ENCODE measurements around the gene HEATR5A. TPM values are rescaled to one million over a fixed set of nuclear protein-coding genes. Genes with fewer than 3 reads are reported as not detected.
"Not testable (repeated sequence)": the region's sequence is repeated elsewhere in the genome, so short reads cannot be mapped to it uniquely, and the experiment has no call there.

Gene HEATR5A
- total RNA-seq, 4 donors from 2014 or later = 24.3 to 134 (median 34.9) TPM

GRCh38 chr14:31341280-31341679 is 79.1 kb downstream of the HEATR5A start:
- no peak for TF ChIP-seq CTCF (IDR thresholded peaks at IDR 0.05)
- TF ChIP-seq POLR2A (IDR thresholded peaks at IDR 0.05) = no peak
- DNase-seq = no peak

GRCh38 chr14:31340297-31341063 is 79.9 kb downstream of the HEATR5A start:
- H3K9me3 ChIP-seq = no peaks in the 10 kb centered on the region
- no peaks in the 10 kb centered on the region for H3K27me3 ChIP-seq
- peaks cover 0 to 33% (median 0%) of the 10 kb centered on the region in 3 donors for H3K36me3 ChIP-seq
- H3K4me1 ChIP-seq = no peaks in the 10 kb centered on the region
- H3K27ac ChIP-seq = no peak overlapping the region
- H3K4me3 ChIP-seq = no peak overlapping the region
- no peak for TF ChIP-seq POLR2A (IDR thresholded peaks at IDR 0.05)
- TF ChIP-seq CTCF (IDR thresholded peaks at IDR 0.05) = no peak
- DNase-seq = no peak

More at GRCh38 chr14:31341280-31341679, 79.1 kb downstream of the HEATR5A start:
- no peaks in the 10 kb centered on the region for H3K27me3 ChIP-seq
- no peaks in the 10 kb centered on the region for H3K9me3 ChIP-seq
- H3K4me3 ChIP-seq = no peak overlapping the region
- H3K4me1 ChIP-seq = no peaks in the 10 kb centered on the region
- H3K27ac ChIP-seq = no peak overlapping the region
- peaks cover 0 to 41% (median 0%) of the 10 kb centered on the region in 3 donors for H3K36me3 ChIP-seq

GRCh38 chr14:31339743-31340142 is 80.6 kb downstream of the HEATR5A start:
- no peak overlapping the region for H3K4me3 ChIP-seq

GRCh38 chr14:31337331-31337730 is 83.0 kb downstream of the HEATR5A start:
- no peak for DNase-seq
- H3K27ac ChIP-seq = no peak overlapping the region
- no peaks in the 10 kb centered on the region for H3K27me3 ChIP-seq
- no peaks in the 10 kb centered on the region for H3K9me3 ChIP-seq
- H3K4me1 ChIP-seq = no peaks in the 10 kb centered on the region
- TF ChIP-seq CTCF (IDR thresholded peaks at IDR 0.05) (no peak), POLR2A (IDR thresholded peaks at IDR 0.05) (no peak)
- H3K36me3 ChIP-seq = peaks cover 0 to 18% (median 0%) of the 10 kb centered on the region in 3 donors
- no peak overlapping the region for H3K4me3 ChIP-seq

More at GRCh38 chr14:31339743-31340142, 80.6 kb downstream of the HEATR5A start:
- no peaks in the 10 kb centered on the region for H3K9me3 ChIP-seq
- no peak for DNase-seq
- H3K36me3 ChIP-seq = peaks cover 0 to 26% (median 0%) of the 10 kb centered on the region in 3 donors
- H3K27ac ChIP-seq = no peak overlapping the region
- H3K4me1 ChIP-seq = no peaks in the 10 kb centered on the region
- H3K27me3 ChIP-seq = no peaks in the 10 kb centered on the region
- TF ChIP-seq POLR2A (IDR thresholded peaks at IDR 0.05) = no peak

- H3K27ac ChIP-seq = no peak overlapping the region
Measured at GRCh38 chr14:31336646-31337045, 83.7 kb downstream of the HEATR5A start.

GRCh38 chr14:31331395-31331794 is 89.0 kb downstream of the HEATR5A start:
- Histone ChIP-seq H3K36me3 (peaks cover 0 to 31% (median 0%) of the 10 kb centered on the region in 3 donors), H3K9me3 (peaks cover 0 to 10% (median 4%) of the 10 kb centered on the region in 4 donors)
- H3K27me3 ChIP-seq, H3K4me1 ChIP-seq, H3K27ac ChIP-seq, DNase-seq, H3K4me3 ChIP-seq: not testable (repeated sequence)

More at GRCh38 chr14:31336646-31337045, 83.7 kb downstream of the HEATR5A start:
- DNase-seq = no peak
- Histone ChIP-seq H3K27me3 (no peaks in the 10 kb centered on the region), H3K4me1 (no peaks in the 10 kb centered on the region), H3K36me3 (peaks cover 0 to 16% (median 0%) of the 10 kb centered on the region in 3 donors), H3K9me3 (no peaks in the 10 kb centered on the region), H3K4me3 (no peak overlapping the region)
- TF ChIP-seq CTCF (IDR thresholded peaks at IDR 0.05) (no peak), POLR2A (IDR thresholded peaks at IDR 0.05) (no peak)

- DNase-seq = not testable (repeated sequence)
- peaks cover 0 to 10% (median 4%) of the 10 kb centered on the region in 4 donors for H3K9me3 ChIP-seq
- peaks cover 0 to 31% (median 0%) of the 10 kb centered on the region in 3 donors for H3K36me3 ChIP-seq
Measured at GRCh38 chr14:31329876-31330521, 90.4 kb downstream of the HEATR5A start.

More at GRCh38 chr14:31329876-31330521, 90.4 kb downstream of the HEATR5A start:
- H3K27me3 ChIP-seq, H3K27ac ChIP-seq, H3K4me1 ChIP-seq, H3K4me3 ChIP-seq: not testable (repeated sequence)

All from Peyer's patch (tissue), 4 donors.